Liver (tissue), 9 donors: ENCODE measurements around the gene EXOSC10. TPM values are rescaled to one million over a fixed set of nuclear protein-coding genes. Genes with fewer than 3 reads are reported as not detected.

Experiments used
- DNase-seq: peaks from one replicate; pipeline ENCODE4 v3.0.0-alpha.2; 2017; ENCODE audit warnings: low spot score
- H3K27ac ChIP-seq, 2 donors: one replicate each; pipeline ENCODE4 v1.7.0; 2013; ENCODE audit warnings: inconsistent platforms in 2 of 2, low read length in 2 of 2, control low read depth in 1 of 2, low read depth in 1 of 2, mild to moderate bottlenecking in 1 of 2
- H3K27me3 ChIP-seq, 4 donors: one replicate each; pipeline versions ENCODE4 v1.6.1 to v1.7.0; 2013; ENCODE audit warnings: low read length in 3 of 4, inconsistent platforms in 1 of 4, mild to moderate bottlenecking in 1 of 4, moderate library complexity in 1 of 4; ENCODE audit not compliant: control insufficient read depth in 4 of 4, insufficient read depth in 4 of 4
- H3K36me3 ChIP-seq, 4 donors: one replicate each; pipeline versions ENCODE4 v1.6.1 to v1.7.0; 2013; ENCODE audit warnings: low read length in 3 of 4, mild to moderate bottlenecking in 3 of 4, low read depth in 1 of 4, moderate library complexity in 1 of 4; ENCODE audit not compliant: control insufficient read depth in 4 of 4, insufficient read depth in 3 of 4
- H3K4me1 ChIP-seq, 4 donors: one replicate each; pipeline versions ENCODE4 v1.6.1 to v1.7.0; 2013; ENCODE audit warnings: low read length in 3 of 4, mild to moderate bottlenecking in 3 of 4, moderate library complexity in 1 of 4; ENCODE audit not compliant: control insufficient read depth in 4 of 4, insufficient read depth in 4 of 4
- H3K4me3 ChIP-seq, 3 donors: one replicate each; pipeline versions ENCODE4 v1.6.1 to v1.7.0; 2013; ENCODE audit warnings: low read length in 3 of 3, control low read depth in 1 of 3, low read depth in 1 of 3, mild to moderate bottlenecking in 1 of 3
- H3K9ac ChIP-seq, 2 donors: one replicate each; pipeline ENCODE4 v1.7.0; 2013; ENCODE audit warnings: low read length in 2 of 2, mild to moderate bottlenecking in 2 of 2, moderate library complexity in 2 of 2, control low read depth in 1 of 2, low read depth in 1 of 2
- H3K9me3 ChIP-seq, 4 donors: one replicate each; pipeline versions ENCODE4 v1.6.1 to v1.7.0; 2013; ENCODE audit warnings: low read length in 3 of 4; ENCODE audit not compliant: control insufficient read depth in 4 of 4
- ATF3 ChIP-seq: IDR thresholded peaks from 2 replicates; pipeline ENCODE4 v1.6.1; 2016; ENCODE audit warnings: antibody characterized with exemption
- CTCF ChIP-seq: fragments of 150-350 bp; IDR thresholded peaks from 2 replicates; pipeline ENCODE4 v1.5.1; 2017; ENCODE audit warnings: improper control_type of control experiment, low read depth, low read length; ENCODE audit not compliant: missing input control
- EGR1 ChIP-seq, 2 donors: IDR thresholded peaks; 2 replicates each; pipeline ENCODE4 v1.6.1; 2016 to 2018; ENCODE audit warnings: antibody characterized with exemption in 2 of 2, low read depth in 2 of 2
- FOXA1 ChIP-seq: IDR thresholded peaks from 2 replicates; pipeline ENCODE4 v1.6.1; 2016; ENCODE audit warnings: antibody characterized with exemption
- FOXA2 ChIP-seq: IDR thresholded peaks from 2 replicates; pipeline ENCODE4 v1.6.1; 2016; ENCODE audit warnings: antibody characterized with exemption
- GABPA ChIP-seq, 2 donors: IDR thresholded peaks in 1 of 2; conservative IDR thresholded peaks in 1 of 2; 2 replicates each; pipeline ENCODE4 v1.6.1; 2016; ENCODE audit warnings: antibody characterized with exemption in 2 of 2, mild to moderate bottlenecking in 1 of 2, moderate library complexity in 1 of 2
- JUND ChIP-seq, 2 donors: IDR thresholded peaks; 2 replicates each; pipeline ENCODE4 v1.6.1; 2016; ENCODE audit warnings: antibody characterized with exemption in 2 of 2
- MAX ChIP-seq: IDR thresholded peaks from 2 replicates; pipeline ENCODE4 v1.6.1; 2016; ENCODE audit warnings: antibody characterized with exemption
- NR2F2 ChIP-seq: IDR thresholded peaks from 2 replicates; pipeline ENCODE4 v1.6.1; 2016; ENCODE audit warnings: antibody characterized with exemption
- REST ChIP-seq: IDR thresholded peaks from 2 replicates; pipeline ENCODE4 v1.6.1; 2016; ENCODE audit warnings: antibody characterized with exemption, mild to moderate bottlenecking
- RXRA ChIP-seq, 2 donors: IDR thresholded peaks; 2 replicates each; pipeline ENCODE4 v1.6.1; 2017 to 2018; ENCODE audit warnings: antibody characterized with exemption in 2 of 2, mild to moderate bottlenecking in 1 of 2
- SP1 ChIP-seq: IDR thresholded peaks from 2 replicates; pipeline ENCODE4 v1.6.1; 2018; ENCODE audit warnings: antibody characterized with exemption, mild to moderate bottlenecking
- TAF1 ChIP-seq: conservative IDR thresholded peaks from 2 replicates; pipeline ENCODE4 v1.6.1; 2016; ENCODE audit warnings: antibody characterized with exemption, mild to moderate bottlenecking
- YY1 ChIP-seq: IDR thresholded peaks from 2 replicates; pipeline ENCODE4 v1.6.1; 2016; ENCODE audit warnings: antibody characterized with exemption, mild to moderate bottlenecking
- ZBTB33 ChIP-seq: IDR thresholded peaks from 2 replicates; pipeline ENCODE4 v1.6.1; 2016; ENCODE audit warnings: antibody characterized with exemption
- WGBS: extraction: QIAGEN DNeasy Blood & Tissue Kit; methylation state at CpG from one replicate; pipeline ENCODE4 v1.1.7; 2013; 5-methylcytosine and 5-hydroxymethylcytosine counted together
- polyA plus RNA-seq, 2 donors: library from polyadenylated mRNA; stranded (reverse) in 1 of 2; unstranded in 1 of 2; fragments of 200-250 nt in 1 of 2; fragments of >200 nt in 1 of 2; fragmentation: Nextera tagmentation in 1 of 2; extraction: Ambion mirVana in 1 of 2; gene quantifications; one replicate each; pipeline versions ENCODE4 v1.2.1 to v1.2.3, GENCODE V29; 2013 to 2015
- total RNA-seq, 2 donors: library from RNA; depleted of rRNA; stranded (reverse); fragments of >200 nt; gene quantifications; one replicate each; pipeline ENCODE4 v1.2.3, GENCODE V29; 2014
- donor health status: healthy.
- donor health status: healthy.
- donor health status: healthy.
- donor health status: healthy.
- donor health status: healthy.

Gene EXOSC10
- total and polyA plus RNA-seq, 4 donors = 11.3 to 29.2 (median 20.9) TPM

- peak overlapping the region in 1 of 2 donors; percentile 19 for H3K27ac ChIP-seq
- peaks cover 2 to 22% (median 12%) of the 10 kb centered on the region in 4 donors for H3K36me3 ChIP-seq
- TF ChIP-seq JUND (IDR thresholded peaks at IDR 0.05) (no peak), EGR1 (IDR thresholded peaks at IDR 0.05; ENCODE audit: low read depth in 2 of 2) (no peak), GABPA (IDR thresholded peaks at IDR 0.05 in 1 of 2, conservative IDR thresholded peaks at IDR 0.05 in 1 of 2) (no peak), YY1 (no peak), ATF3 (no peak), NR2F2 (no peak), TAF1 (no peak), FOXA2 (no peak), SP1 (no peak), ZBTB33 (no peak), MAX (no peak), CTCF (no peak), RXRA (IDR thresholded peaks at IDR 0.05) (no peak), FOXA1 (no peak)
These were observed 37.9 kb downstream of the EXOSC10 start for GRCh38 chr1:11061652-11062365.

GRCh38 chr1:11059968-11060830, 39.5 kb downstream of the EXOSC10 start, which contains the start of gene SRM:
SRM (minus strand) TSS chr1:11060018; CDS start chr1:11059943, 75 bp downstream.
- DNase-seq = peak; percentile 92
- peaks cover 0 to 20% (median 8%) of the 10 kb centered on the region in 4 donors for H3K36me3 ChIP-seq
- no peaks in the 10 kb centered on the region for H3K27me3 ChIP-seq
- H3K9me3 ChIP-seq = no peaks in the 10 kb centered on the region
- H3K9ac ChIP-seq = peak within 1 kb of the TSS; percentile 42 to 89
- WGBS = 1% methylated on average over 83 of the region's 83 CpGs
- H3K4me1 ChIP-seq = peaks cover 5 to 16% (median 10%) of the 10 kb centered on the region in 4 donors
- H3K4me3 ChIP-seq = peak within 1 kb of the TSS; percentile 62 to 96 (median 95)
- H3K27ac ChIP-seq = peak within 1 kb of the TSS; percentile 30 to 84
- TF ChIP-seq YY1 (peak; percentile 12), REST (peak; percentile 21), CTCF (peak; percentile 70), JUND (IDR thresholded peaks at IDR 0.05) (no peak)

More at GRCh38 chr1:11061652-11062365, 37.9 kb downstream of the EXOSC10 start:
- no peaks in the 10 kb centered on the region for H3K27me3 ChIP-seq
- no peak overlapping the region for H3K4me3 ChIP-seq
- H3K4me1 ChIP-seq = peaks cover 5 to 16% (median 10%) of the 10 kb centered on the region in 4 donors
- H3K9me3 ChIP-seq = no peaks in the 10 kb centered on the region
- no peak overlapping the region for H3K9ac ChIP-seq
- no peak for DNase-seq
- WGBS = 73% methylated on average over 5 of the region's 5 CpGs
